LNCaP clone FGC (cell line): ENCODE data around the gene BCAT1.
"Not testable (repeated sequence)": the region's sequence is repeated elsewhere in the genome, so short reads cannot be mapped to it uniquely, and the experiment has no call there.

Source experiments
- DNase-seq: peaks from one replicate; pipeline ENCODE4 v3.0.0-alpha.2; 2011; ENCODE audit warnings: low read depth
- H3K4me3 ChIP-seq: 2 replicates; pipeline ENCODE4 v1.5.1; 2011; ENCODE audit warnings: mild to moderate bottlenecking, low read depth, low read length, control low read depth
- TF ChIP-seq, protein P1 (sequence below): IDR thresholded peaks from 2 replicates; pipeline ENCODE4 v1.5.1; 2012; ENCODE audit warnings: mild to moderate bottlenecking; ENCODE audit not compliant: control insufficient read depth, insufficient read depth; ENCODE audit errors: extremely low read depth

BCAT1 gene

DNA sequence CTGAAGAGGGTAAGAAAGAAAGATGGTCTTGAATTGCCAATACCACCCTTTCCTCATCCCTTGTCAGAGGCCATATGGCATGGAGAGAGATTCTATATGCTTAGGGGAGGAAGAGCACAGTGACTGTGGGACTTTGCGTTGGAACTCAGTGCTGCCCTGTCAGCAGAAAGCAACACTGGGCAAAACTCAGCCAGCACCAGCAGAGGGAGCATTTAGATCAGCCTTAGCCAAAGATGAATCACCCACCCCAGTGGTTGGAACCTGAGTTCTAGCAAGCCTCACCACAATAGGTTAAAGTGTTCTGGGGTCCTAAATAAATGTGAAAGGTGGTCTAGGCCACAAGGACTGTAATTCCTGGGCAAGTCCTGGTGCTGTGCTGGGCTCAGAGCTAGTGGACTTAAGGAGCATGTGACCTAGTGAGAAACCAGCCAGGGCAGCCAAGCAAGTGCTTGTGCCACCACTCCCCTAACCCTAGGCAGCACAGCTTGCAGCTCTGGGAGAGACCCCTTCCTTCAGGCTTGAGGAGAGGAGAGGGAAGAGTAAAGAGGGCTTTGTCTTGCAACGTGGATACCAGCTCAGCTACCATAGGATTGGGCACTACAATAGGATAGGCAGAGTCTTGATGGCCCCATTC, 11.4 kb upstream of the BCAT1 start:
- no peak for DNase-seq
- no peak overlapping the region for H3K4me3 ChIP-seq
- TF ChIP-seq, protein P1, sequence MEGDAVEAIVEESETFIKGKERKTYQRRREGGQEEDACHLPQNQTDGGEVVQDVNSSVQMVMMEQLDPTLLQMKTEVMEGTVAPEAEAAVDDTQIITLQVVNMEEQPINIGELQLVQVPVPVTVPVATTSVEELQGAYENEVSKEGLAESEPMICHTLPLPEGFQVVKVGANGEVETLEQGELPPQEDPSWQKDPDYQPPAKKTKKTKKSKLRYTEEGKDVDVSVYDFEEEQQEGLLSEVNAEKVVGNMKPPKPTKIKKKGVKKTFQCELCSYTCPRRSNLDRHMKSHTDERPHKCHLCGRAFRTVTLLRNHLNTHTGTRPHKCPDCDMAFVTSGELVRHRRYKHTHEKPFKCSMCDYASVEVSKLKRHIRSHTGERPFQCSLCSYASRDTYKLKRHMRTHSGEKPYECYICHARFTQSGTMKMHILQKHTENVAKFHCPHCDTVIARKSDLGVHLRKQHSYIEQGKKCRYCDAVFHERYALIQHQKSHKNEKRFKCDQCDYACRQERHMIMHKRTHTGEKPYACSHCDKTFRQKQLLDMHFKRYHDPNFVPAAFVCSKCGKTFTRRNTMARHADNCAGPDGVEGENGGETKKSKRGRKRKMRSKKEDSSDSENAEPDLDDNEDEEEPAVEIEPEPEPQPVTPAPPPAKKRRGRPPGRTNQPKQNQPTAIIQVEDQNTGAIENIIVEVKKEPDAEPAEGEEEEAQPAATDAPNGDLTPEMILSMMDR: peak; percentile 50

DNA sequence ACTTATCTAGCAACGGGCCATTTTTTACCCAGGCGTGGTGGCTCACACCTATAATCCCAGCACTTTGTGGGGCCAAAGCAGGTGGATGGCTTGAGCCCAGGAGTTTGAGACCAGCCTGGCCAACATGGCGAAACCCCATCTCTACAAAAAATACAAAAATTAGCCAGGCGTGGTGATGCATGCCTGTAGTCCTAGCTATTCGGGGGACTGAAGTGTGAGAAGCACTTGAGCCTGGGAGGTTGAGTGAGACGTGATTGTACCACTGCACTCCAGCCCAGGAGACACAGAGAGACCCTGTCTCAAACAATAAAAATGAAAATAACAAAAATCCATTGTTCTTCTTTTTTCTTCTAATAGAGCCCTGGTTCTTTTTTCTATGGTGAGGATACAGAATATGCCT, 7.5 kb upstream of the BCAT1 start:
- DNase-seq, H3K4me3 ChIP-seq: not testable (repeated sequence)

DNA sequence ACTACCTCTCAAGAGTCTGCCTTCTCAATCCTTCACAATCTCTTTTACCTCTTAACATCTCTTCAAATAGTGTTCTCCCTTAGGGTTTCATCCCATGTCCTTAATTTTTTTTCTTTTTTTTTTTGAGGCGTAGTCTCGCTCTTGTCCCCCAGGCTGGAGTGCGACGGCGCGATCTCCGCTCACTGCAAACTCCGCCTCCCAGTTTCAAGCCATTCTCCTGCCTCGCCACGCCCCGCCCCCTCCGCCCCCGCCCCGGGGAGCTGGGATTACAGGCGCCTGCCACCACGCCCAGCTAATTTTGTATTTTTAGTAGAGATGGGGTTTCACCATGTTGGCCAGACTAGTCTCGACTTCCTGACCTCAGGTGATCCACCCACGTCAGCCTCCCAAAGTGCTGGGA, 7.0 kb upstream of the BCAT1 start:
- H3K4me3 ChIP-seq: no peak overlapping the region
- TF ChIP-seq, protein P1: no peak
- DNase-seq: no peak

DNA sequence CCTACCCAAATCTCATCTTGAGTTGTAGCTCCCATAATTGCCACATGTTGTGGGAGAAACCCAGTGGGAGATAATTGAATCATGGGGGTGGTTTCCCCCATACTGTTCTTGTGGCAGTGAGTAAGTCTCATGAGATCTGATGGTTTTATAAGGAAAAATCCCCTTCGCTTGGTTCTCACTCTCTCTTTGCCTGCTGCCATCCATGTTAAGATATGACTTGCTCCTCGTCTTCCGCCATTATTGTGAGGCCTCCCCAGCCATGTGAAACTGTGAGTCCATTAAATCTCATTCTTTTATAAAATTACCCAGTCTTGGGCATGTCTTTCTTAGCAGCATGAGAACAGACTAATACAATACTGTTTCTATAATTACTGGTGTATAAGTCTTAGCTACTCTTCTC, 6.5 kb upstream of the BCAT1 start:
- TF ChIP-seq, protein P1: no peak

DNA sequence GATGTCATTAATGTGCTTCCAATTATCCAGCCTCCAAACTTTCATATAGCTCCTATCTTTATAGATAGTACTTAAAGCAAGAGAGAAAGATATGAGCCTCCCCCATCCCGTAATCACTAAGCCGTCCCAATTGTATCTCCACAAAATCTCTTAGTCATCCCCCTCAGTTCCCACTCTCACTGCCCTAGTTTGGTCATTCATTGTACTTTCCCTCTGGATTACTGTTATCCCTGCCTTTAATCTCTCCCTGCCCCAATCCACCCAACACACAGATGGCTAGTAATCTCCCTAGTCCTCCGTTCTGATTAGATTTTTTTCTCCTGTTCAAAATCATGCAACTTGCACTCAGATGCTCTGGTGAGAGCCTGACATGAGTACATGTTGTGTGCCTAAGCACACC, 5.4 kb upstream of the BCAT1 start:
- TF ChIP-seq, protein P1: no peak
- DNase-seq: no peak
- no peak overlapping the region for H3K4me3 ChIP-seq

More for the DNA sequence above, 6.5 kb upstream of the BCAT1 start:
- no peak for DNase-seq
- H3K4me3 ChIP-seq: no peak overlapping the region

DNA sequence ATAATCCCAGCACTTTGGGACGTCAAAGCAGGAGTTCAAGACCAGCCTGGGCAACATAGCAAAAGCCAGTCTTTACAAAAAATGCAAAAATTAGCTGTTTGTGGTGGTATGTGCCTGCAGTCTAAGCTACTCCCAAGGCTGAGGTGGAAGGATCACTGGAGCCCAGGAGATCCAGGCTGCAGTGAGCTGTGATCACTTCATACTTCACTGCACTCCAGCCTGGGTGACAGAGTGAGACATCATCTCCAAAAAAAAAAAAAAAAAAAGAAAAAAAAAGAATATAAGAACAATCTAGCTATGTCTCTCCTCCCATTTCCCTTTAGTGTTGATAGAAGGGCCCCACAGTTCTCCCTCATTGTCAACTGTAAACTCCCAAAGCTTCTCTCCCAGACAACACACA, 3.5 kb upstream of the BCAT1 start:
- DNase-seq: no peak
- no peak overlapping the region for H3K4me3 ChIP-seq
- TF ChIP-seq, protein P1: no peak

DNA sequence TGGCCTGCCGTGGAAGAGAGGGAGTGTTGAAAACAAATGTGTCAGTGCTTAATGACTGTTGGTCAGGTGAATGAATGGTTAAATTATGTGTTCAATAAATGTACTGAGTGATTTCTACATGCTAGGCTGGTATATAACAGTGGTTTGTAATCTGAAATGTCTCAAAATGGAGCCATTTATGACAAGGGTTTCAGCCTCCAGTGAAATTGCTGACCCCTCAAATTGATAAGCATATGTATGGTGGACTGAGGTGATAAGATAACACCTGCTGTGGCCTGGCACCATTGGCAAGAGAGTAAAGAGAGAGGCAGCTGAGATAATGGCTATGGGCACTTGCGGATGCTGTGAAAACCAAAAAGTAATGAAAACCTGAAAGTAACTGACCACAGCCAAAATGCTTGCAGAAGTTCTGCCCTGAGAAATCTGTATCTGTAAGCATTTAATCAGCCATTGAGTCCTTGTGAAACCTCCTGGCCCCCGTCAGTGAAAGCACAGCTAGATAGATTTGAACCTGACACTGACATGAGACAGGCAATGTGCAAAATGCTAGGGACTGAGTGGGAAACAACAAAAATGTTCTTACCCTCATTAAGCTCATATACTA, 1.4 kb upstream of the BCAT1 start:
- DNase-seq: no peak
- no peak overlapping the region for H3K4me3 ChIP-seq
- TF ChIP-seq, protein P1: no peak

DNA sequence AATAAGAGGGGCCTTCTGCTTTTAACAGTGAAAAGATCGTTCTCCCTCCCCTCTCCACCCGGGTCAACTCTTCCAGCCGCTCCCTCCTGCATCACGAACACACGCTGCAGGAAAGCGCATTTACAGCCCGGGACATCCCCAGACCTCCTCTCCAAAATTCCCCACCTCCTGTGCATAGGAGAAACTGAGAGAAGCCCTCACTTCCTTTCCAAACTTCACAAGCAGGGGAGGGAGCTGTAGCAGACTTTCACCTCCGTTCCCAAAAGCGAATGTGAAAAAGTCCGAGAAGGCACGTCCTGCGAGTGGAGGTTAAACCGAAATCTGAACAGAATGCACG, 513 bp downstream of the BCAT1 start:
- no peak overlapping the region for H3K4me3 ChIP-seq
- TF ChIP-seq, protein P1: no peak
- no peak for DNase-seq
